Measurements from ENCODE around the gene TRPM1.

TRPM1 gene

GRCh38 chr15:31125061-31125460 is 23.5 kb upstream of the TRPM1 start:
- TF ChIP-seq TAF1 (IDR thresholded peaks at IDR 0.05; ENCODE audit: borderline replicate concordance, insufficient read depth, low read length): no peak

- TF ChIP-seq TAF1 (IDR thresholded peaks at IDR 0.05; ENCODE audit: borderline replicate concordance, insufficient read depth, low read length) (no peak), POLR2AphosphoS5 (IDR thresholded peaks at IDR 0.05; ENCODE audit: low read depth, low read length) (no peak), FOXP2 (optimal IDR thresholded peaks at IDR 0.05; ENCODE audit: borderline replicate concordance, extremely low read depth, extremely low read length, insufficient read depth) (no peak), SIN3A (IDR thresholded peaks at IDR 0.05; ENCODE audit: borderline replicate concordance, insufficient read depth, low read length) (no peak)
- TF ChIP-seq, protein P1, sequence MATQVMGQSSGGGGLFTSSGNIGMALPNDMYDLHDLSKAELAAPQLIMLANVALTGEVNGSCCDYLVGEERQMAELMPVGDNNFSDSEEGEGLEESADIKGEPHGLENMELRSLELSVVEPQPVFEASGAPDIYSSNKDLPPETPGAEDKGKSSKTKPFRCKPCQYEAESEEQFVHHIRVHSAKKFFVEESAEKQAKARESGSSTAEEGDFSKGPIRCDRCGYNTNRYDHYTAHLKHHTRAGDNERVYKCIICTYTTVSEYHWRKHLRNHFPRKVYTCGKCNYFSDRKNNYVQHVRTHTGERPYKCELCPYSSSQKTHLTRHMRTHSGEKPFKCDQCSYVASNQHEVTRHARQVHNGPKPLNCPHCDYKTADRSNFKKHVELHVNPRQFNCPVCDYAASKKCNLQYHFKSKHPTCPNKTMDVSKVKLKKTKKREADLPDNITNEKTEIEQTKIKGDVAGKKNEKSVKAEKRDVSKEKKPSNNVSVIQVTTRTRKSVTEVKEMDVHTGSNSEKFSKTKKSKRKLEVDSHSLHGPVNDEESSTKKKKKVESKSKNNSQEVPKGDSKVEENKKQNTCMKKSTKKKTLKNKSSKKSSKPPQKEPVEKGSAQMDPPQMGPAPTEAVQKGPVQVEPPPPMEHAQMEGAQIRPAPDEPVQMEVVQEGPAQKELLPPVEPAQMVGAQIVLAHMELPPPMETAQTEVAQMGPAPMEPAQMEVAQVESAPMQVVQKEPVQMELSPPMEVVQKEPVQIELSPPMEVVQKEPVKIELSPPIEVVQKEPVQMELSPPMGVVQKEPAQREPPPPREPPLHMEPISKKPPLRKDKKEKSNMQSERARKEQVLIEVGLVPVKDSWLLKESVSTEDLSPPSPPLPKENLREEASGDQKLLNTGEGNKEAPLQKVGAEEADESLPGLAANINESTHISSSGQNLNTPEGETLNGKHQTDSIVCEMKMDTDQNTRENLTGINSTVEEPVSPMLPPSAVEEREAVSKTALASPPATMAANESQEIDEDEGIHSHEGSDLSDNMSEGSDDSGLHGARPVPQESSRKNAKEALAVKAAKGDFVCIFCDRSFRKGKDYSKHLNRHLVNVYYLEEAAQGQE (IDR thresholded peaks at IDR 0.05; ENCODE audit: insufficient read depth in 1 of 2, low read depth in 2 of 2, low read length in 2 of 2): no peak
Observed at GRCh38 chr15:31116423-31117030, 15.0 kb upstream of the TRPM1 start.

DNA sequence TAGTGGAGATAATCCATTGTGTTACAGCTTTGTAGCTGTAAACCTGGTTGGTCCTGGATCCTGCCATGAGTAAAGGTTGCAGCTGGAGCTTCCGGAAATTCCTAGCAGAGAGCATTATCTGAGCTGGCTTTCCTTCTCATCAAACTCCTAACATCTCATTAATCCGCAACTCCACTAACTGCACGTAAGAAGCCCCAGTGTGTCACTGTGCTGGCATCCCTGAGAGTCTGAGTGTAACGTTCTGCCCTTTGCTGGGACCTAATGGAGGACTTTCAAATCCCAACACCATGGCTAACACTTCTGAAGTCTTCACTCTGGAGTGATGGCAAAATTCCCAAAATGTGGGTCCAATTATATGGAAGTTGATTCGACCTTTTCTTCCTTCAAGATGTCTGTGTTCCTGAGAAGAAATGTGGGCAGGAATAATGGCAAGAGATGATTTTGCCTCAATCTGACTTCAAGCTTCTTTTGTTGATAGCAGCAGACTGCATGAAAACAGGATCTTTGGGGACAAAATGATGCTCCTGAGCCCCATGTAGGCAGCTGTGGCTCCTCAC is 9.6 kb upstream of the TRPM1 start:
- TF ChIP-seq FOXP2 (optimal IDR thresholded peaks at IDR 0.05; ENCODE audit: borderline replicate concordance, extremely low read depth, extremely low read length, insufficient read depth) (no peak), TAF1 (IDR thresholded peaks at IDR 0.05; ENCODE audit: borderline replicate concordance, insufficient read depth, low read length) (no peak), SIN3A (IDR thresholded peaks at IDR 0.05; ENCODE audit: borderline replicate concordance, insufficient read depth, low read length) (no peak), POLR2AphosphoS5 (IDR thresholded peaks at IDR 0.05; ENCODE audit: low read depth, low read length) (no peak)
- TF ChIP-seq, protein P1 (IDR thresholded peaks at IDR 0.05; ENCODE audit: insufficient read depth in 1 of 2, low read depth in 2 of 2, low read length in 2 of 2): no peak

DNA sequence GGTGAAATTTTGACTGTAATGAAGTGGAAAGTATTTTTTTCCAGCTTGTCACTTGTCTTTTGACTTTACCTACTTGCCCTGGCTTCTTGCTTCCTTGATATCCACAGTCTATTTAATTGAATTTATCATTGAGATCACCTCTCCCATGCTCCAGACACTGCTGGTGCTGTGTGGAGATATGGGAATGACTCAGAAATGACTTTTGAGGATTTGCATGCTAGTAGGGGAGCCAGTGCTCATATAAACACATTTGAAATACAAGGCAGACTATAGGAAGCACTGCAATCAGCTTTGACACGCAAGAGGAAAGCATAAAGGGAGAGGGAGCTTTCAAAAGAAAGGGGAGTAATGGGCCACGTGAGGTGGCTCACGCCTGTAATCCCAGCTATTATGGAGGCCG is 7.3 kb upstream of the TRPM1 start:
- TF ChIP-seq POLR2AphosphoS5 (IDR thresholded peaks at IDR 0.05; ENCODE audit: low read depth, low read length): no peak
- TF ChIP-seq FOXP2 (optimal IDR thresholded peaks at IDR 0.05; ENCODE audit: borderline replicate concordance, extremely low read depth, extremely low read length, insufficient read depth): no peak
- TF ChIP-seq, protein P1 (IDR thresholded peaks at IDR 0.05; ENCODE audit: insufficient read depth in 1 of 2, low read depth in 2 of 2, low read length in 2 of 2): no peak
- TF ChIP-seq SIN3A (IDR thresholded peaks at IDR 0.05; ENCODE audit: borderline replicate concordance, insufficient read depth, low read length): no peak
- no peak for TF ChIP-seq TAF1 (IDR thresholded peaks at IDR 0.05; ENCODE audit: borderline replicate concordance, insufficient read depth, low read length)

GRCh38 chr15:31106495-31107300 is 5.2 kb upstream of the TRPM1 start:
- TF ChIP-seq, protein P1 (IDR thresholded peaks at IDR 0.05; ENCODE audit: insufficient read depth in 1 of 2, low read depth in 2 of 2, low read length in 2 of 2): no peak
- TF ChIP-seq POLR2AphosphoS5 (IDR thresholded peaks at IDR 0.05; ENCODE audit: low read depth, low read length) (no peak), TAF1 (IDR thresholded peaks at IDR 0.05; ENCODE audit: borderline replicate concordance, insufficient read depth, low read length) (no peak), SIN3A (IDR thresholded peaks at IDR 0.05; ENCODE audit: borderline replicate concordance, insufficient read depth, low read length) (no peak), FOXP2 (optimal IDR thresholded peaks at IDR 0.05; ENCODE audit: borderline replicate concordance, extremely low read depth, extremely low read length, insufficient read depth) (no peak)
